ENCODE results near the gene PRXL2C. TPM values are rescaled to one million over a fixed set of nuclear protein-coding genes. Genes with fewer than 3 reads are reported as not detected.

The PRXL2C gene
- total RNA-seq, 1 donor from 2014 or later = 12.6 TPM

DNA sequence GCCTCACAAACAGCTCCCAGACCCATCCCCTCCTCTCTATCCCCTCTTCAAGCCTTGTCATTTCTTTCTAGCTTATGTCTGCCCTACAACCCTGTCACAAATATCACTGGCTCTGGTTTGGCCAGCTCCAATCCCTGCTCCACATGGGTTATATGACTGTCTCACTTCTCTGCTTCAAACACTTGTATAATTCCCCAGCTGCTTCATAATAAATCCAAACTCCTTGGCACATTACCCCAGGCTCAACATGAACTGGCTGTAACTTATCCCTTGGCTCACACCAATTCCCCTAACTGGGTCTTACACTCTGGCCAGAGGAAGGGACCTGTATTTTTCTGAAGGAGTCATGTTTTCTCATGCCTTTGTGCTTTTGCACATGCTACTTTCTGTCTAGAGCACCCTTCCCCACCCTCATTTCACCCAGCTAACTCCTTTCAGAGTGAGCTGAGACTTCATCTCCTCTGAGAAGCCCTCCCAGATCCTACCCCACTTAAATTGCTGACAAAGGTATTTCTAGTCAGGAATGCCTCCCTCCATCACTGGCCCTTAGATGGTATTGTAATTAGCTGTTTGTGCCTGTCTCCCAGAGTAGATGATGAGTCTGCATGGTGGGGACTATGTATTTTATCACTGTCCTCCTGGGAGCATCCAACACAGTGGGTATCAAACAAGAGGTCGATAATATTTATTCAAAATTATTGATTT, 5.3 kb downstream of the PRXL2C start:
- H3K4me1 ChIP-seq (ENCODE audit: insufficient read depth, low read length) = no peaks in the 10 kb centered on the region
- H3K4me1 Mint-ChIP-seq (ENCODE audit: low read depth, unreplicated experiment) = peaks cover 2% of the 10 kb centered on the region
- FAIRE-seq = no peak
- H3K27ac ChIP-seq (ENCODE audit: low read depth, low read length) = no peak overlapping the region
- H3K27ac Mint-ChIP-seq (ENCODE audit: unreplicated experiment) = peak overlapping the region; percentile 0
- TF ChIP-seq CTCF (IDR thresholded peaks at IDR 0.05; ENCODE audit: insufficient read depth, low read depth, low read length) (no peak), EZH2 (IDR thresholded peaks at IDR 0.05; ENCODE audit: insufficient read depth, low read length) (no peak)
- H3K9me3 Mint-ChIP-seq (ENCODE audit: unreplicated experiment) = no peaks in the 10 kb centered on the region
- H3K36me3 Mint-ChIP-seq (ENCODE audit: low read depth, unreplicated experiment) = peaks cover 12% of the 10 kb centered on the region
- no peaks in the 10 kb centered on the region for H4K20me1 ChIP-seq (ENCODE audit: insufficient read depth, low read length)
- DNase-seq (ENCODE audit: low read depth) = no peak
- H3K4me2 ChIP-seq (ENCODE audit: low read length) = no peak overlapping the region
- H3K4me3 Mint-ChIP-seq (ENCODE audit: unreplicated experiment) = no peak overlapping the region
- H2AFZ ChIP-seq (ENCODE audit: low read depth, low read length) = no peak overlapping the region
- no peaks in the 10 kb centered on the region for H3K79me2 ChIP-seq (ENCODE audit: insufficient read depth, low read length)
- no peaks in the 10 kb centered on the region for H3K27me3 Mint-ChIP-seq (ENCODE audit: low read depth, unreplicated experiment)
- no peak overlapping the region for H3K9ac ChIP-seq (ENCODE audit: low read length)
- no peaks in the 10 kb centered on the region for H3K27me3 ChIP-seq (ENCODE audit: insufficient read depth, low read length)
- no peaks in the 10 kb centered on the region for H3K9me3 ChIP-seq (ENCODE audit: insufficient read depth, low read depth, low read length)
- no peak overlapping the region for H3K4me3 ChIP-seq (ENCODE audit: insufficient read depth, low read depth, low read length)
- peaks cover 12% of the 10 kb centered on the region for H3K36me3 ChIP-seq (ENCODE audit: insufficient read depth, low read length)

DNA sequence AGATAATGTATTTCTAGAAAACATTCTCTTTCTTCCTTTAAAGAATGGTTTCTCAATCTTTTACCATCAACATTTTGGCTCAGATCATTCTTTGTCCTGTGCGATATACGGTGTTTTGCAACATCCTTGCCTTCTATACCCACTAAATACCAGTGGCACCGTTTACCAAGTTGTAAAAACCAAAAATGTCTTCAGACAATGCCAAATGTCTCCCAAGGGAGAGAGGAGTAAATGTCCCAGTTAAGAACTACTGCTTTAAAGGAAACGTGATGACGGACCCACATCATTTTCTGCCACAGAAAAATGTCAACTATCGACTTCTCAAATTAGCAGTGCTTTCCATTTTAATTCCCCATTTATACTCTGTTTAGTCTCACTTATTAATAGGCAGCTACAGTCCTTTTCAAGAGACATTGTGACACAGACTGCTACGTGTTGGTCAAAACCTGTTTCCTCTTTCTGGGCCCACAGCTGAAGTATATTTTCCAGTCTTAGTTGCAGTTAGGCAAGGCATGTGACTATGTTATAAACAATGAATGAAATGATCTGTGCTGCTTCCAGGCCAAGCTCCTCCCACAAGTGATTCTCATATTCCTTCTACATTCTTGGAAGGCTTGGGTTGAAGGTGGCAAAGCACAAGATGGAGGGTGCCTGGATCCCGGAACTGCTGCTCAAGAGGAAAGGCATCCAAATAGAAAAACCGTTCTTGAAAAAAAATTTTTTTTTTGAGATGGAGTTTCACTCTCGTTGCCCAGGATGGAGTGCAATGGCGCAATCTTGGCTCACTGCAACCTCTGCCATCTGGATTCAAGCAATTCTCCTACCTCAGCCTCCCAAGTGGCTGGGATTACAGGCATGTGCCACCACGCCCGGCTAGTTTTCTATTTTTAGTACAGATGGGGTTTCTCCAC, 8.8 kb downstream of the PRXL2C start:
- peaks cover 12% of the 10 kb centered on the region for H3K36me3 Mint-ChIP-seq (ENCODE audit: low read depth, unreplicated experiment)
- Histone ChIP-seq H3K4me3 (ENCODE audit: insufficient read depth, low read depth, low read length) (no peak overlapping the region), H4K20me1 (ENCODE audit: insufficient read depth, low read length) (no peaks in the 10 kb centered on the region), H3K79me2 (ENCODE audit: insufficient read depth, low read length) (no peaks in the 10 kb centered on the region), H3K27me3 (ENCODE audit: insufficient read depth, low read length) (no peaks in the 10 kb centered on the region), H2AFZ (ENCODE audit: low read depth, low read length) (no peak overlapping the region), H3K4me2 (ENCODE audit: low read length) (no peak overlapping the region), H3K27ac (ENCODE audit: low read depth, low read length) (no peak overlapping the region), H3K4me1 (ENCODE audit: insufficient read depth, low read length) (no peaks in the 10 kb centered on the region), H3K9me3 (ENCODE audit: insufficient read depth, low read depth, low read length) (no peaks in the 10 kb centered on the region), H3K36me3 (ENCODE audit: insufficient read depth, low read length) (peaks cover 15% of the 10 kb centered on the region), H3K9ac (ENCODE audit: low read length) (no peak overlapping the region)
- no peaks in the 10 kb centered on the region for H3K9me3 Mint-ChIP-seq (ENCODE audit: unreplicated experiment)
- no peaks in the 10 kb centered on the region for H3K4me1 Mint-ChIP-seq (ENCODE audit: low read depth, unreplicated experiment)
- DNase-seq (ENCODE audit: low read depth) (peak; percentile 44), FAIRE-seq (peak; percentile 88)
- no peak overlapping the region for H3K27ac Mint-ChIP-seq (ENCODE audit: unreplicated experiment)
- no peaks in the 10 kb centered on the region for H3K27me3 Mint-ChIP-seq (ENCODE audit: low read depth, unreplicated experiment)
- H3K4me3 Mint-ChIP-seq (ENCODE audit: unreplicated experiment) = no peak overlapping the region
- TF ChIP-seq CTCF (IDR thresholded peaks at IDR 0.05; ENCODE audit: insufficient read depth, low read depth, low read length) (no peak), EZH2 (IDR thresholded peaks at IDR 0.05; ENCODE audit: insufficient read depth, low read length) (no peak)
